ENCODE measurements around the gene GBX1.

DNA sequence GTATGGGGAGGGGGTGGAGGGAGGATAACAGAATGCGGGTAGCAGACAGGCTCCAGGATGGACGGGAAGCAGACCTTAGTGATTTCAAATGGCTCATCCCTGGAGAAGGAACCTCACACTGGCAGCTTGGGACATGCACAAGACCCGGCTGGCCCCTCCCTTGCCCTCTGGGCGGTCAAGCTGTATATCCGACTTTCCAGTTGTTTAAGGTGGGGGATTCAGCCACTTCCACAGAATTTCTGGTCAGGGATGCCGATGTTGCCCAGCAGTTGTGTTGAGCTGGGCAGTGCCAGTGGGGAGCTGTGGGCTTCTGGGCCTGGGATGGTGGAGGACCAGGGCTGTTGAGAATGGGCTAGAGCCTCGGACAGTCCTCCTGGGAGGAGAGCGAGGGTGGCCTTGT lies 38.8 kb downstream of the GBX1 start:
- TF ChIP-seq, protein P1, sequence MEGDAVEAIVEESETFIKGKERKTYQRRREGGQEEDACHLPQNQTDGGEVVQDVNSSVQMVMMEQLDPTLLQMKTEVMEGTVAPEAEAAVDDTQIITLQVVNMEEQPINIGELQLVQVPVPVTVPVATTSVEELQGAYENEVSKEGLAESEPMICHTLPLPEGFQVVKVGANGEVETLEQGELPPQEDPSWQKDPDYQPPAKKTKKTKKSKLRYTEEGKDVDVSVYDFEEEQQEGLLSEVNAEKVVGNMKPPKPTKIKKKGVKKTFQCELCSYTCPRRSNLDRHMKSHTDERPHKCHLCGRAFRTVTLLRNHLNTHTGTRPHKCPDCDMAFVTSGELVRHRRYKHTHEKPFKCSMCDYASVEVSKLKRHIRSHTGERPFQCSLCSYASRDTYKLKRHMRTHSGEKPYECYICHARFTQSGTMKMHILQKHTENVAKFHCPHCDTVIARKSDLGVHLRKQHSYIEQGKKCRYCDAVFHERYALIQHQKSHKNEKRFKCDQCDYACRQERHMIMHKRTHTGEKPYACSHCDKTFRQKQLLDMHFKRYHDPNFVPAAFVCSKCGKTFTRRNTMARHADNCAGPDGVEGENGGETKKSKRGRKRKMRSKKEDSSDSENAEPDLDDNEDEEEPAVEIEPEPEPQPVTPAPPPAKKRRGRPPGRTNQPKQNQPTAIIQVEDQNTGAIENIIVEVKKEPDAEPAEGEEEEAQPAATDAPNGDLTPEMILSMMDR (IDR thresholded peaks at IDR 0.05; ENCODE audit: insufficient read depth, low read length, poor library complexity, severe bottlenecking), result no peak
- no peak for TF ChIP-seq EZH2phosphoT487 (conservative IDR thresholded peaks at IDR 0.05; ENCODE audit: low read length)

Data from SU-DHL-6 (cell line).